ENCODE data around the gene FCHSD2.
"Not testable (repeated sequence)": the region's sequence is repeated elsewhere in the genome, so short reads cannot be mapped to it uniquely, and the experiment has no call there.

FCHSD2 gene

DNA sequence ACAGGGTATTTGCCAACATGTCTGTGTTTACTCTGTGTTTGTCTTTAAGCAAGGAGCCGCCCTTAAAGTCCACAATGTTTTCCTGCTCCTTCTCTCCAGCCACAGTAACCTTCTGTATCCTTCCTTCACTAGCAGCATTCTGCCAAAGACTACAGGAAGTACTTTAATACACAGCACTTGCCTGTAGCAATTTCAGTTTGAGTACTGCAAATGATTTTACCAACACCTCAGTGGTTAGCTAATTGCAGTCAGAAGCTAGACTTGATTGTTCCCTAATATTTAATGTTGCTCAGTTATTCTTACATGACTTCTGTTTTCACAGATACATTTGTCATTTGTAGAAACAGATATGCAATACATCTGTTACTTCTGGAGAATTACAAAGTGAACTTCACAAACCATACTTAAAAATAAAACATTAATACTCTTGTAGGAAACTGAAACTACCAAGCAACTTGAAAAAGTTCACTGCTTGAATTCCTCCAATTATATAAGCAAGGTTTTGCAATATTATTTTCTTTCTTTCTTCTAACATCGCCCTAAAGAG lies 69.1 kb downstream of the FCHSD2 start:
- H3K9me3 ChIP-seq (ENCODE audit: control insufficient read depth, low read length): no peaks in the 10 kb centered on the region
- H3K4me1 ChIP-seq (ENCODE audit: control insufficient read depth, insufficient read depth, low read length, poor library complexity, severe bottlenecking): no peaks in the 10 kb centered on the region
- no peaks in the 10 kb centered on the region for H3K27me3 ChIP-seq (replicated peaks; ENCODE audit: control insufficient read depth, insufficient read depth, low read length, poor library complexity, severe bottlenecking)
- H3K4me3 ChIP-seq (ENCODE audit: insufficient read depth, low read depth, low read length, poor library complexity, severe bottlenecking): no peak overlapping the region
- no peak for DNase-seq
- H3K27ac ChIP-seq (ENCODE audit: insufficient read depth, low read length, poor library complexity, severe bottlenecking): no peak overlapping the region
- H3K36me3 ChIP-seq (ENCODE audit: control insufficient read depth, insufficient read depth, low read length): peaks cover 7% of the 10 kb centered on the region

DNA sequence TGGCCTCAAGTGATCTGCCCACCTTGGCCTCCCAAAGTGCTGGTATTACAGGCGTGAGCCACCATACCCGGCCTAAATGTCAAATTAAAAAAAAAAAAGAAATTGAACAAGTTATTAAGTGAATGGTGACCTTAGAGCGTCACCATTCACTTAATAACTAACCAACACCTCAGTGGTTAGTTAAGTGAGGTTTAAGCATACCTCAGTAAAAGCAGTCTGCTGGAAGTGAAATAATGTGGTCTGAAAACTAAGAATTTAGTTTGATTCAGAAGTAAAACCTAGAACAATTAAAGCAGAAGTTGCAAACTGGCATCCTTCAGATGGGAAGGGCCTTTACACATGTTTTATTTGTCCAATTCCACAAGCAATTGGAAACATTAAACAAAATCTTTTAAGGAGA lies 71.5 kb downstream of the FCHSD2 start:
- Histone ChIP-seq H3K36me3 (ENCODE audit: control insufficient read depth, insufficient read depth, low read length) (no peaks in the 10 kb centered on the region), H3K27me3 (replicated peaks; ENCODE audit: control insufficient read depth, insufficient read depth, low read length, poor library complexity, severe bottlenecking) (no peaks in the 10 kb centered on the region), H3K27ac (ENCODE audit: insufficient read depth, low read length, poor library complexity, severe bottlenecking) (no peak overlapping the region), H3K4me1 (ENCODE audit: control insufficient read depth, insufficient read depth, low read length, poor library complexity, severe bottlenecking) (no peaks in the 10 kb centered on the region), H3K9me3 (ENCODE audit: control insufficient read depth, low read length) (no peaks in the 10 kb centered on the region), H3K4me3 (ENCODE audit: insufficient read depth, low read depth, low read length, poor library complexity, severe bottlenecking) (no peak overlapping the region)
- DNase-seq: no peak

DNA sequence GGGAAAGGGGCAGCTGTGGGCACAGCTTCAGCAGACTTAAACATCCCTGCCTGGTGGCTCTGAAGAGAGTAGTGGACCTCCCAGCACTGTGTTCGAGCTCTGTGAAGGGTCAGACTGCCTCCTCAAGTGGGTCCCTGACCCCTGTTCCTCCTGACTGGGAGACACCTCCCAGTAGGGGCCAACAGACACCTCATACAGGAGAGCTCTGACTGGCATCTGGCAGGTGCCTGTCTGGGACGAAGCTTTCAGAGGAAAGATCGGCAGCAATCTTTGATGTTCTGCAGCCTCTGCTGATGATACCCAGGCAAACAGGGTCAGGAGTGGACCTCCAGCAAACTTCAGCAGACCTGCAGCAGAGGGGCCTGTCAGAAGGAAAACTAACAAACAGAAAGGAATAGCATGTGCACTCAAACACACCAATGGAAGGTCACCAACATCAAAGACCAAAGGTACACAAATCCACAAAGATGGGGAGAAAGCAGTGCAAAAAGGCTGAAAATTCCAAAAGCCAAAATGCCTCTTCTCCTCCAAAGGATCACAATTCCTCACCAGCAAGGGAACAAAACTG lies 80.2 kb downstream of the FCHSD2 start:
- not testable (repeated sequence) for H3K36me3 ChIP-seq (ENCODE audit: control insufficient read depth, insufficient read depth, low read length); H3K9me3 ChIP-seq (ENCODE audit: control insufficient read depth, low read length); DNase-seq; H3K4me1 ChIP-seq (ENCODE audit: control insufficient read depth, insufficient read depth, low read length, poor library complexity, severe bottlenecking); H3K4me3 ChIP-seq (ENCODE audit: insufficient read depth, low read depth, low read length, poor library complexity, severe bottlenecking); H3K27me3 ChIP-seq (replicated peaks; ENCODE audit: control insufficient read depth, insufficient read depth, low read length, poor library complexity, severe bottlenecking); H3K27ac ChIP-seq (ENCODE audit: insufficient read depth, low read length, poor library complexity, severe bottlenecking)

DNA sequence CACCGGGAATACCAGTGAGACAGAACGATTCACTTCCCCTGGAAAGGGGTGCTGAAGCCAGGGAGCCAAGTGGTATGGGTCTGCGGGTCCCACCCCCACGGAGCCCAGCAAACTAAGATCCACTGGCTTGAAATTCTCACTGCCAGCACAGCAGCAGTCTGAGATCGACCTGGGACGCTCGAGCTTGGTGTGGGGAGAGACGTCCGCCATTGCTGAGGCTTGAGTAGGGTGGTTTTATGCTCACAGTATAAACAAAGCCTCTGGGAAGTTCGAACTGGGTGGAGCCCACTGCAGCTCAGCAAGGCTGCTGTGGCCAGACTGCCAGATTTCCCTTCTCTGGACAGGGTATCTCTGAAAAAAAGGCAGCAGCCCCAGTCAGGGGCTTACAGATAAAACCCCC lies 80.7 kb downstream of the FCHSD2 start:
- H3K9me3 ChIP-seq (ENCODE audit: control insufficient read depth, low read length); H3K4me1 ChIP-seq (ENCODE audit: control insufficient read depth, insufficient read depth, low read length, poor library complexity, severe bottlenecking); H3K4me3 ChIP-seq (ENCODE audit: insufficient read depth, low read depth, low read length, poor library complexity, severe bottlenecking); DNase-seq; H3K27me3 ChIP-seq (replicated peaks; ENCODE audit: control insufficient read depth, insufficient read depth, low read length, poor library complexity, severe bottlenecking); H3K27ac ChIP-seq (ENCODE audit: insufficient read depth, low read length, poor library complexity, severe bottlenecking); H3K36me3 ChIP-seq (ENCODE audit: control insufficient read depth, insufficient read depth, low read length): not testable (repeated sequence)

- no peak overlapping the region for H3K4me3 ChIP-seq (ENCODE audit: insufficient read depth, low read depth, low read length, poor library complexity, severe bottlenecking)
- no peak overlapping the region for H3K27ac ChIP-seq (ENCODE audit: insufficient read depth, low read length, poor library complexity, severe bottlenecking)
- no peak for DNase-seq
- no peaks in the 10 kb centered on the region for H3K27me3 ChIP-seq (replicated peaks; ENCODE audit: control insufficient read depth, insufficient read depth, low read length, poor library complexity, severe bottlenecking)
- H3K36me3 ChIP-seq (ENCODE audit: control insufficient read depth, insufficient read depth, low read length): no peaks in the 10 kb centered on the region
- no peaks in the 10 kb centered on the region for H3K9me3 ChIP-seq (ENCODE audit: control insufficient read depth, low read length)
- H3K4me1 ChIP-seq (ENCODE audit: control insufficient read depth, insufficient read depth, low read length, poor library complexity, severe bottlenecking): no peaks in the 10 kb centered on the region
Observed at GRCh38 chr11:73059915-73060314, 82.2 kb downstream of the FCHSD2 start.

DNA sequence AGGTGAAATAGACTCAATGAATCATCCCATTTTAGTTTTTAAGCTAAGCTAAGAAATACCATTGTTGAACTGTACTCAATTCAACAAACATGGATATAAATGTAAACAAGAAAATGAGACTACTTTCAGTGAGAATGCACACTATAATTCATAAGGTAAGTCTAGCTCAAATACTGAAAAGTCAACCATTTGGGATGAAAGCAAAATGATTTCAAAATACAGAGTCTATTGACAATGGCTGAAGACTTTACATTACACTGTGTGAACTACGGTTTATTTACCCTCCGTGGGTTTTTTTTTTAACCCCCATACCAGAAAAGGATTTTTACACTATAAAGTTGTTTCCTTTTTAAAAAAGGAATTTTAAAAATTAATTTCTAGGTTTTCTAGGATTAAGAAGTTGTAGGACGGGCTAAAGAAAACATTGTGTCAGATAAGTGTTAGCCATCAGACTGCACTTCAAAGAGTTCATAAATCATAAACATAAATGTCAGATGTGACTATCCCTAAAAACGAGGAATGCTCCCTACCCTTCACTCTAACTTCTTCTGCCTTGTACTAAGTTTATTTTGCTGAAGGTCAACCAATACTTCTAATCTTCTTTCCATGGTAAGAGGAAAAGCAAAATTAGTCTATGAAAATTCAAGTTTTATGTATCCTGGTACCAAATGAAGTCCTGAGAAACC lies 83.0 kb downstream of the FCHSD2 start:
- no peaks in the 10 kb centered on the region for H3K27me3 ChIP-seq (replicated peaks; ENCODE audit: control insufficient read depth, insufficient read depth, low read length, poor library complexity, severe bottlenecking)
- no peak overlapping the region for H3K27ac ChIP-seq (ENCODE audit: insufficient read depth, low read length, poor library complexity, severe bottlenecking)

DNA sequence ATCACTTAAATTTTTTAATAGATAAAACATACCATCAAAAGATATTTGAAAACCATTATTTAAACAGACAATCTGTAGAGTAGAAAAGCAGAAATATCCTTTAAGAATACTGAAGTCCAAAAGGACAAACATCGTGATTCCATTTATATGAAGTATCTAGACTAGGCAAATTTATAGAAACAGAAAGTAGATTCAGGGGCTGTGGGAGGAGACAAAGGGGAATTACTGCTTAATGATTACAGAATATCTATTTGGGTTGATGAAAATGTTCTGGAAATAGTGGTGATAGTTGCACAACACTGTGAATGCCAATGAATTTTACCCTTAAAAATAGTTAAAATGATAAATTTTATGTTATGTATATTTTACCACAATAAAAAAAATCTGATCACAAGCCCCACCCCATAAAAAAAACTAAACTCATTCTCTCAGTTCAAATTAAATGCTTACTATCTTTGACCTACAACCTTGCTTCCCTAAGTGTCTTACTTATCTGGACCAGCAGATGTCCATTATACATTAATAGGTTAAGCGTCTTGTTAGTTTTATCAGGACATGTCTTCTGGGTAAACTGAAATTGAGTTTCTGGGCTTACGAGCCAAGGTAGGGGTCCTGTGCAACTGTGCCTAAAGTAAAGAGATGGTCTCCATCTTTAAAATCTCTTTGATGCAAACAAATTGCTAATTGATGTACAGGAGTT lies 86.3 kb downstream of the FCHSD2 start:
- Histone ChIP-seq H3K27me3 (replicated peaks; ENCODE audit: control insufficient read depth, insufficient read depth, low read length, poor library complexity, severe bottlenecking) (no peaks in the 10 kb centered on the region), H3K36me3 (ENCODE audit: control insufficient read depth, insufficient read depth, low read length) (no peaks in the 10 kb centered on the region), H3K4me1 (ENCODE audit: control insufficient read depth, insufficient read depth, low read length, poor library complexity, severe bottlenecking) (no peaks in the 10 kb centered on the region), H3K9me3 (ENCODE audit: control insufficient read depth, low read length) (no peaks in the 10 kb centered on the region), H3K4me3 (ENCODE audit: insufficient read depth, low read depth, low read length, poor library complexity, severe bottlenecking) (no peak overlapping the region), H3K27ac (ENCODE audit: insufficient read depth, low read length, poor library complexity, severe bottlenecking) (no peak overlapping the region)
- no peak for DNase-seq

More for the DNA sequence above, 83.0 kb downstream of the FCHSD2 start:
- H3K36me3 ChIP-seq (ENCODE audit: control insufficient read depth, insufficient read depth, low read length): no peaks in the 10 kb centered on the region
- H3K4me3 ChIP-seq (ENCODE audit: insufficient read depth, low read depth, low read length, poor library complexity, severe bottlenecking): no peak overlapping the region
- no peak for DNase-seq
- no peaks in the 10 kb centered on the region for H3K4me1 ChIP-seq (ENCODE audit: control insufficient read depth, insufficient read depth, low read length, poor library complexity, severe bottlenecking)
- H3K9me3 ChIP-seq (ENCODE audit: control insufficient read depth, low read length): no peaks in the 10 kb centered on the region

GRCh38 chr11:73055002-73055401 lies 87.1 kb downstream of the FCHSD2 start:
- Histone ChIP-seq H3K27ac (ENCODE audit: insufficient read depth, low read length, poor library complexity, severe bottlenecking) (no peak overlapping the region), H3K27me3 (replicated peaks; ENCODE audit: control insufficient read depth, insufficient read depth, low read length, poor library complexity, severe bottlenecking) (no peaks in the 10 kb centered on the region), H3K9me3 (ENCODE audit: control insufficient read depth, low read length) (no peaks in the 10 kb centered on the region)

GRCh38 chr11:73053964-73054363 lies 88.2 kb downstream of the FCHSD2 start:
- H3K4me3 ChIP-seq (ENCODE audit: insufficient read depth, low read depth, low read length, poor library complexity, severe bottlenecking): no peak overlapping the region

More at GRCh38 chr11:73055002-73055401, 87.1 kb downstream of the FCHSD2 start:
- H3K4me1 ChIP-seq (ENCODE audit: control insufficient read depth, insufficient read depth, low read length, poor library complexity, severe bottlenecking): no peaks in the 10 kb centered on the region
- H3K36me3 ChIP-seq (ENCODE audit: control insufficient read depth, insufficient read depth, low read length): no peaks in the 10 kb centered on the region
- DNase-seq: no peak
- H3K4me3 ChIP-seq (ENCODE audit: insufficient read depth, low read depth, low read length, poor library complexity, severe bottlenecking): no peak overlapping the region

DNA sequence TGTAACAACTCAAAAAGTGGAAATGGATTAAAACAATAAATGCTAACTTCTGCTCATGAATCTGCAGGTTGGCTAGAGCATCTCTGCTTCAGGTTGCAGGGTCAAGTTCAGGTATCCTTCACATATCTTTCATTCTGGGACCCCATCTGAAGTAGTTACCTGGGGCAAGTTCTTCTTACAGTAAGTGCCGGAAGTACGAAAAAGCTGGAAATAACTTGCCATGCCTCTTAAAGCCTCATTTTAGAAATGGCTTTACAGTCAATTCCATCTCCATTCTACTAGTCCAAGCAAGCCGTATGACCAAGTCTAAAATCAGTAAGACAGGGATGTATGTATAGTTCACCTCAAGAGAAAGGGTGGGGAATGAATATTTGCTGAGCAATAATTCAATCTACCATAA lies 93.7 kb downstream of the FCHSD2 start:
- Histone ChIP-seq H3K36me3 (ENCODE audit: control insufficient read depth, insufficient read depth, low read length) (no peaks in the 10 kb centered on the region), H3K4me1 (ENCODE audit: control insufficient read depth, insufficient read depth, low read length, poor library complexity, severe bottlenecking) (no peaks in the 10 kb centered on the region), H3K27me3 (replicated peaks; ENCODE audit: control insufficient read depth, insufficient read depth, low read length, poor library complexity, severe bottlenecking) (no peaks in the 10 kb centered on the region), H3K9me3 (ENCODE audit: control insufficient read depth, low read length) (no peaks in the 10 kb centered on the region), H3K27ac (ENCODE audit: insufficient read depth, low read length, poor library complexity, severe bottlenecking) (no peak overlapping the region), H3K4me3 (ENCODE audit: insufficient read depth, low read depth, low read length, poor library complexity, severe bottlenecking) (no peak overlapping the region)
- no peak for DNase-seq

More at GRCh38 chr11:73053964-73054363, 88.2 kb downstream of the FCHSD2 start:
- Histone ChIP-seq H3K27me3 (replicated peaks; ENCODE audit: control insufficient read depth, insufficient read depth, low read length, poor library complexity, severe bottlenecking) (no peaks in the 10 kb centered on the region), H3K9me3 (ENCODE audit: control insufficient read depth, low read length) (no peaks in the 10 kb centered on the region), H3K36me3 (ENCODE audit: control insufficient read depth, insufficient read depth, low read length) (no peaks in the 10 kb centered on the region), H3K4me1 (ENCODE audit: control insufficient read depth, insufficient read depth, low read length, poor library complexity, severe bottlenecking) (no peaks in the 10 kb centered on the region), H3K27ac (ENCODE audit: insufficient read depth, low read length, poor library complexity, severe bottlenecking) (no peak overlapping the region)
- DNase-seq: no peak

Data from effector memory CD4-positive, alpha-beta T cell (primary cell).